Renal pelvis (tissue), 4 donors: ENCODE measurements around the gene OLFML1. TPM values are rescaled to one million over a fixed set of nuclear protein-coding genes. Genes with fewer than 3 reads are reported as not detected.

Source experiments
- DNase-seq: peaks from one replicate; pipeline ENCODE4 v3.0.0-alpha.2; 2013
- polyA plus RNA-seq, 3 donors: library from polyadenylated mRNA; unstranded; fragments of 120-200 nt; gene quantifications; one replicate each; pipeline ENCODE4 v1.2.1, GENCODE V29; 2013; ENCODE audit not compliant: insufficient read length in 3 of 3

Gene OLFML1
- polyA plus RNA-seq, 3 donors, result 25.9 to 36.5 (median 29.8) TPM

- no peak for DNase-seq
These were observed 41.7 kb downstream of the OLFML1 start for GRCh38 chr11:7527029-7527428.

- DNase-seq, result no peak
These were observed 43.3 kb downstream of the OLFML1 start for GRCh38 chr11:7528514-7529049.

GRCh38 chr11:7530013-7530640 is 44.8 kb downstream of the OLFML1 start:
- no peak for DNase-seq

GRCh38 chr11:7531011-7531410 is 45.7 kb downstream of the OLFML1 start:
- DNase-seq, result no peak

GRCh38 chr11:7532405-7533145 is 47.3 kb downstream of the OLFML1 start:
- DNase-seq, result no peak

- DNase-seq, result no peak
These were observed 48.1 kb downstream of the OLFML1 start for GRCh38 chr11:7533199-7534041.

- no peak for DNase-seq
These were observed 48.7 kb downstream of the OLFML1 start for GRCh38 chr11:7534042-7534378.

GRCh38 chr11:7536100-7536499 is 50.8 kb downstream of the OLFML1 start:
- no peak for DNase-seq

- DNase-seq, result no peak
These were observed 52.0 kb downstream of the OLFML1 start for GRCh38 chr11:7537265-7537664.

GRCh38 chr11:7538031-7538430 is 52.7 kb downstream of the OLFML1 start:
- DNase-seq, result no peak

- DNase-seq, result no peak
These were observed 53.5 kb downstream of the OLFML1 start for GRCh38 chr11:7538466-7539454.

GRCh38 chr11:7540830-7541555 is 55.7 kb downstream of the OLFML1 start:
- no peak for DNase-seq

- DNase-seq, result no peak
These were observed 58.0 kb downstream of the OLFML1 start for GRCh38 chr11:7543302-7543701.

- no peak for DNase-seq
These were observed 58.7 kb downstream of the OLFML1 start for GRCh38 chr11:7544021-7544420.

- DNase-seq, result no peak
These were observed 60.3 kb downstream of the OLFML1 start for GRCh38 chr11:7545611-7546010.

GRCh38 chr11:7546324-7546791 is 61.1 kb downstream of the OLFML1 start:
- DNase-seq, result no peak

GRCh38 chr11:7547687-7548086 is 62.4 kb downstream of the OLFML1 start:
- DNase-seq, result no peak

GRCh38 chr11:7548659-7549274 is 63.5 kb downstream of the OLFML1 start:
- DNase-seq, result no peak

GRCh38 chr11:7549681-7550080 is 64.4 kb downstream of the OLFML1 start:
- DNase-seq, result no peak

- no peak for DNase-seq
These were observed 66.3 kb downstream of the OLFML1 start for GRCh38 chr11:7551571-7551970.
